ENCODE measurements around the gene MPC1. TPM values are rescaled to one million over a fixed set of nuclear protein-coding genes. Genes with fewer than 3 reads are reported as not detected.

Gene MPC1
- total RNA-seq, 2 experiments from 2014 or later = 22.5 to 22.9 TPM

- DNase-seq = no peak
- Mint-ChIP-seq H3K9me3 (no peaks in the 10 kb centered on the region), H3K36me3 (peaks cover 7% of the 10 kb centered on the region), H3K4me1 (ENCODE audit: low read depth) (no peaks in the 10 kb centered on the region), H3K27ac (no peak overlapping the region), H3K4me3 (no peak overlapping the region), H3K27me3 (no peaks in the 10 kb centered on the region)
- intact Hi-C loops (cut with micrococcal nuclease) = no loop called here
- CTCF ChIA-PET = interaction anchor here (1.3 to 3.4 kb wide), 2 partner anchors 63 to 81 kb away, joined by 5 to 15 read pairs; no protein-coding TSS in a partner anchor
- POLR2A ChIA-PET = no interaction called here
Observed at GRCh38 chr6:166318649-166319600, 63.8 kb downstream of the MPC1 start.

- H3K36me3 Mint-ChIP-seq = peaks cover 5% of the 10 kb centered on the region
- POLR2A ChIA-PET = no interaction called here
- intact Hi-C loops (cut with micrococcal nuclease) = no loop called here
- DNase-seq = no peak
- H3K27ac Mint-ChIP-seq = no peak overlapping the region
- no peaks in the 10 kb centered on the region for H3K9me3 Mint-ChIP-seq
- H3K4me3 Mint-ChIP-seq = no peak overlapping the region
- no peaks in the 10 kb centered on the region for H3K4me1 Mint-ChIP-seq (ENCODE audit: low read depth)
- H3K27me3 Mint-ChIP-seq = no peaks in the 10 kb centered on the region
- CTCF ChIA-PET = interaction anchor here (1.3 kb wide), 1 partner anchor 63 kb away, joined by 5 read pairs; no protein-coding TSS in a partner anchor
Observed at GRCh38 chr6:166318227-166318626, 64.5 kb downstream of the MPC1 start.

- Mint-ChIP-seq H3K36me3 (peaks cover 2% of the 10 kb centered on the region), H3K4me3 (no peak overlapping the region), H3K27ac (no peak overlapping the region), H3K27me3 (no peaks in the 10 kb centered on the region), H3K4me1 (ENCODE audit: low read depth) (no peaks in the 10 kb centered on the region), H3K9me3 (no peaks in the 10 kb centered on the region)
- no peak for DNase-seq
- POLR2A ChIA-PET = no interaction called here
- CTCF ChIA-PET = interaction anchor here (1.3 kb wide), 1 partner anchor 64 kb away, joined by 5 read pairs; no protein-coding TSS in a partner anchor
- intact Hi-C loops (cut with micrococcal nuclease) = no loop called here
Observed at GRCh38 chr6:166317261-166318212, 65.2 kb downstream of the MPC1 start.

GRCh38 chr6:166315436-166315835, 67.3 kb downstream of the MPC1 start:
- intact Hi-C loops (cut with micrococcal nuclease) = no loop called here
- Mint-ChIP-seq H3K4me3 (no peak overlapping the region), H3K36me3 (no peaks in the 10 kb centered on the region), H3K27ac (no peak overlapping the region), H3K4me1 (ENCODE audit: low read depth) (no peaks in the 10 kb centered on the region), H3K9me3 (no peaks in the 10 kb centered on the region), H3K27me3 (no peaks in the 10 kb centered on the region)
- DNase-seq = no peak
- CTCF ChIA-PET = no interaction called here
- POLR2A ChIA-PET = no interaction called here

Other genes with a start within 250 kb of the MPC1 start
- gene TBXT, start 215.1 kb downstream of the MPC1 start, total RNA-seq = not detected
- under 1 TPM in 1 of 2 experiments, not detected in 1; 0.17 TPM for gene PRR18, start 74.5 kb downstream of the MPC1 start, total RNA-seq
- 10 to 100 TPM; 57.2 to 59.5 TPM for gene SFT2D1, start 40.4 kb downstream of the MPC1 start, total RNA-seq
- under 1 TPM; 0.29 to 0.31 TPM for gene RAMACL, start 203.7 kb upstream of the MPC1 start, total RNA-seq
- gene RPS6KA2, start 244.3 kb upstream of the MPC1 start, total RNA-seq = 1 to 10 TPM; 7.7 to 7.9 TPM